K562 (cell line): Measurements from ENCODE around the gene PITRM1. TPM values are rescaled to one million over a fixed set of nuclear protein-coding genes. Genes with fewer than 3 reads are reported as not detected.

Experiments
- BCOR ChIP-seq: fragments of 450-650 bp; IDR thresholded peaks from 2 replicates; pipeline ENCODE4 v1.6.1; 2016
- BRF1 ChIP-seq: IDR thresholded peaks from 3 replicates; pipeline ENCODE4 v1.6.1; 2011; ENCODE audit warnings: borderline replicate concordance, mild to moderate bottlenecking; ENCODE audit not compliant: insufficient read length; ENCODE audit errors: extremely low read depth
- CAMTA2 ChIP-seq: fragments of 250-450 bp; sonication (Bioruptor Pico); conservative IDR thresholded peaks from 2 replicates; pipeline ENCODE4 v1.5.1; 2022
- CBFB ChIP-seq: sonication (generic); formaldehyde crosslinking; IDR thresholded peaks from 2 replicates; pipeline ENCODE4 v1.4.0; 2020; ENCODE audit warnings: mild to moderate bottlenecking, missing genetic modification reagents
- CCAR2 ChIP-seq: fragments of 200-400 bp; formaldehyde crosslinking; IDR thresholded peaks from 2 replicates; pipeline ENCODE4 v1.6.1; 2017; ENCODE audit warnings: mild to moderate bottlenecking, low read depth, low read length
- DACH1 ChIP-seq: fragments of 450-650 bp; IDR thresholded peaks from 2 replicates; pipeline ENCODE4 v1.6.1; 2018; ENCODE audit not compliant: partially characterized antibody
- EGR1 ChIP-seq: fragments of 450-650 bp; conservative IDR thresholded peaks from 2 replicates; pipeline ENCODE4 v1.6.1; 2017; ENCODE audit warnings: mild to moderate bottlenecking
- HDAC2 ChIP-seq: fragments of 450-650 bp; IDR thresholded peaks from 2 replicates; pipeline ENCODE4 v1.6.1; 2016; ENCODE audit warnings: mild to moderate bottlenecking
- HINFP ChIP-seq: fragments of 450-650 bp; conservative IDR thresholded peaks from 2 replicates; pipeline ENCODE4 v1.6.1; 2016; ENCODE audit warnings: missing genetic modification characterization, low read depth, mild to moderate bottlenecking, control low read depth, missing compliant biosample characterization
- ID3 ChIP-seq, 2 experiments: fragments of 250-450 bp in 1 of 2; fragments of 450-650 bp in 1 of 2; sonication (Bioruptor Pico) in 1 of 2; IDR thresholded peaks; 2 replicates each; pipeline versions ENCODE4 v1.6.1 to v1.8.0; 2016 to 2021; ENCODE audit warnings: mild to moderate bottlenecking in 2 of 2, moderate library complexity in 2 of 2, missing compliant biosample characterization in 1 of 2, missing genetic modification characterization in 1 of 2
- IRF1 ChIP-seq: sonication (generic); formaldehyde crosslinking; IDR thresholded peaks from 2 replicates; pipeline ENCODE4 v1.8.0; 2022; ENCODE audit warnings: missing genetic modification reagents, mild to moderate bottlenecking, borderline replicate concordance
- MAFF ChIP-seq: IDR thresholded peaks from 2 replicates; pipeline ENCODE4 v1.6.1; 2012; ENCODE audit warnings: low read length, improper control_type of control experiment
- SAFB2 ChIP-seq: fragments of 200-400 bp; formaldehyde crosslinking; IDR thresholded peaks from 2 replicates; pipeline ENCODE4 v1.6.1; 2018; ENCODE audit warnings: borderline replicate concordance, low read length, low read depth, moderate library complexity; ENCODE audit not compliant: severe bottlenecking
- TAL1 ChIP-seq: fragments of 450-650 bp; IDR thresholded peaks from 2 replicates; pipeline ENCODE4 v1.6.1; 2016; ENCODE audit warnings: mild to moderate bottlenecking
- TCF15 ChIP-seq: fragments of 250-450 bp; sonication (Bioruptor Pico); IDR thresholded peaks from 2 replicates; pipeline ENCODE4 v1.8.0; 2022; ENCODE audit warnings: moderate library complexity, mild to moderate bottlenecking, inconsistent platforms
- TOE1 ChIP-seq, 2 experiments: fragments of 450-650 bp in 1 of 2; sonication (generic) in 1 of 2; formaldehyde crosslinking in 1 of 2; IDR thresholded peaks; 2 replicates each; pipeline versions ENCODE4 v1.7.1 to v1.8.0; 2016 to 2022; ENCODE audit warnings: borderline replicate concordance in 2 of 2, mild to moderate bottlenecking in 2 of 2, antibody characterized with exemption in 1 of 2, inconsistent platforms in 1 of 2, low read depth in 1 of 2, missing genetic modification reagents in 1 of 2, moderate library complexity in 1 of 2
- XRCC4 ChIP-seq: IDR thresholded peaks from one replicate; pipeline ENCODE4 v1.6.1; 2011; ENCODE audit not compliant: insufficient read depth, insufficient read length; ENCODE audit errors: extremely low read depth
- YBX1 ChIP-seq: fragments of 450-650 bp; IDR thresholded peaks from 2 replicates; pipeline ENCODE4 v1.7.1; 2016; ENCODE audit warnings: mild to moderate bottlenecking
- ZNF644 ChIP-seq: fragments of 200-800 bp; sonication (Bioruptor generic); IDR thresholded peaks from 2 replicates; pipeline ENCODE4 v1.6.1; 2016; ENCODE audit warnings: low read depth, missing genetic modification characterization, missing compliant biosample characterization
- ZNF764 ChIP-seq: fragments of 250-450 bp; sonication (Bioruptor Pico); IDR thresholded peaks from 2 replicates; pipeline ENCODE4 v1.4.0; 2020; ENCODE audit warnings: low read depth, mild to moderate bottlenecking, moderate library complexity
- ZNF77 ChIP-seq: fragments of 250-450 bp; sonication (Bioruptor Pico); IDR thresholded peaks from 2 replicates; pipeline ENCODE4 v1.5.0; 2020
- polyA plus RNA-seq, 8 experiments: library from polyadenylated mRNA; depleted of rRNA in 4 of 8; stranded (reverse) in 5 of 8; unstranded in 3 of 8; fragments of >200 nt; fragmentation: Nextera tagmentation in 2 of 8; fragmentation: Illumina TruSeq in 1 of 8; extraction: Ambion mirVana in 2 of 8; extraction: Trizol in 1 of 8; gene quantifications; 2 replicates each; pipeline versions ENCODE4 v1.2.1 to v1.2.3, GENCODE V29; 2011 to 2014; ENCODE audit warnings: inconsistent platforms in 1 of 8, missing spikeins in 1 of 8
- total RNA-seq, 7 experiments: library from RNA; depleted of rRNA in 6 of 7; stranded (reverse); fragments of >200 nt in 6 of 7; fragmentation: Illumina TruSeq in 2 of 7; extraction: Trizol in 2 of 7; gene quantifications; 2 replicates each; pipeline versions ENCODE4 v1.2.1 to v1.2.3, GENCODE V29; 2011 to 2021; ENCODE audit warnings: low replicate concordance in 1 of 7

PITRM1 gene
- total and polyA plus RNA-seq, 9 of the 15 experiments (the other 6 are each of a cell fraction or from before 2014, with no cell fraction given): 21.1 to 70.4 (median 39.7) TPM

- TF ChIP-seq SAFB2 (no peak), CAMTA2 (no peak), CCAR2 (no peak), ZNF77 (CRISPR knock-in tag) (no peak), CBFB (CRISPR knock-in tag) (no peak), HINFP (peak; percentile 65; the same call in 1 of the 2 replicates), IRF1 (CRISPR knock-in tag) (no peak), YBX1 (no peak), TOE1 (IDR thresholded peaks at IDR 0.05; ENCODE audit: borderline replicate concordance) (no peak; the same call in 1 of the 2 replicates), TOE1 (CRISPR knock-in tag; IDR thresholded peaks at IDR 0.05; ENCODE audit: borderline replicate concordance, low read depth) (no peak), ZNF764 (CRISPR knock-in tag) (no peak), HDAC2 (no peak), TCF15 (no peak), ZNF644 (tag) (0 out of 2 replicates have a peak, but pooled peaks have one; percentile 14), EGR1 (no peak), XRCC4 (no peak), MAFF (peak; percentile 94), DACH1 (no peak), BCOR (no peak), ID3 (CRISPR knock-in tag; IDR thresholded peaks at IDR 0.05) (no peak), ID3 (tag; IDR thresholded peaks at IDR 0.05) (no peak), TAL1 (0 out of 2 replicates have a peak, but pooled peaks have one; percentile 28), BRF1 (no peak)
Observed at GRCh38 chr10:3095373-3096139, 77.0 kb downstream of the PITRM1 start (continued).
